Activated CD8-positive, alpha-beta memory T cell treated with anti-CD3 and anti-CD28 coated beads, Interleukin-2, amount 50 U/mL, for 1 hour (primary cell): ENCODE measurements around the gene NPIPB8.
"Not testable (repeated sequence)": the region's sequence is repeated elsewhere in the genome, so short reads cannot be mapped to it uniquely, and the experiment has no call there.

ENCODE experiments used
- DNase-seq: peaks from one replicate; pipeline ENCODE4 v3.0.0-alpha.2; 2020; ENCODE audit errors: extremely low read depth

The NPIPB8 gene

DNA sequence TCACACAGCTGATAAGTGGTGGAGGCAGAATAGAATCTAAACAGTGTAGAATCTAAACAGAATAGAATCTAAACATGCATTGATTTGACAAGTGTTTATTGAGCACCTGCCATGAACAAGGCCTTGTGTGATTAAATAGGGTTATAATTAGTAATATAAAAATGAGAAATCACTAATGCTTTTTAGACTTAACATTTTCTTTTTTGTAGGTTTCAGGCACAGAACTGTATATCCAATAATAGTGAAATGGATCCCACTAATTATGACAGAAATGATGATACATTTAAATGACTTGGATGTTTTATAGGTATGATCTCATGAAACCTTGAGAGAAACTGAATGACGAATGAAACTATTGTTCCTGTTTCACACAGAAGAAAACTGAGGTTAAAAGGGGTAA is at the start of gene NPIPB8:
Gene NPIPB8 (plus strand): TSS at position 301 of the 400 bp plus-strand sequence. CDS start 296 bp downstream, outside the sequence.
- not testable (repeated sequence) for DNase-seq

- DNase-seq: no peak
These were observed 48.8 kb upstream of the NPIPB8 start for GRCh38 chr16:28589069-28589468.

DNA sequence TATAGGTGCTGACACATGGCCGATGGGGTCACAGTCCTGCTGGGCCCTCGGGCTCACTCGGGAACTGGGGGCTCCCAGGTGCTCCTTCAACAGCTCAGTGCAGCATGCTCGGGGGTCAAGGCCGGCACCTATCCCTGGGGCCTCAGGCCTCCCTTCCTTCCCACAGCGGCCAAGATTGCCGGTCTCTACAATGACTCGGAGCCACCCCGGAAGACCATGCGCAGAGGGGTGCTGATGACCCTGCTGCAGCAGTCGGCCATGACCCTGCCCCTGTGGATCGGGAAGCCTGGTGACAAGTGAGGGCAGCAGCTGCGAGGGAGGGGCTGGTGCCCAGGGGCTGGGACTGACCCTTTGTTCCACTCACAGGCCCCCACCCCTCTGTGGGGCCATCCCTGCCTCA is 47.9 kb upstream of the NPIPB8 start:
- no peak for DNase-seq

- DNase-seq: no peak
These were observed 47.2 kb upstream of the NPIPB8 start for GRCh38 chr16:28590384-28591340.

GRCh38 chr16:28591355-28591754 is 46.5 kb upstream of the NPIPB8 start:
- DNase-seq: no peak

DNA sequence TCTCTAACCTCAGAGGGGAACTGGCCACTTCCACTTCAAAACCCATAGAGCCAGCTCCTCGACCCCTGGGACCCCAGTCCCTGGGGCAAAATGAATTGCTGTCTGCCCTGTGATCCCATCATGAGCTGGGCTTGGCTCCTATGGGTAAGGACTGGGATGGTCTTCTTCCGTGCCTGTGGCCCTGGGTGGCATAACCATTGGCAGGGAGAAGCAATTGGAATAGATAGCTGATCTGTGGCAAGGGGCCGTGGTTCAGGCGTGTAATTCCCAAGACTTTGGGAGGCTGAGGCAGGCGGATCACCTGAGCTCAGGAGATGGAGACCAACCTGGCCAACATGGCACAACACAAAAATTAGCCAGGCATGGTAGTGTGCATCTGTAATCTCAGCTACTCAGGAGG is 45.4 kb upstream of the NPIPB8 start:
- DNase-seq: no peak

GRCh38 chr16:28592979-28593553 is 44.8 kb upstream of the NPIPB8 start:
- no peak for DNase-seq

DNA sequence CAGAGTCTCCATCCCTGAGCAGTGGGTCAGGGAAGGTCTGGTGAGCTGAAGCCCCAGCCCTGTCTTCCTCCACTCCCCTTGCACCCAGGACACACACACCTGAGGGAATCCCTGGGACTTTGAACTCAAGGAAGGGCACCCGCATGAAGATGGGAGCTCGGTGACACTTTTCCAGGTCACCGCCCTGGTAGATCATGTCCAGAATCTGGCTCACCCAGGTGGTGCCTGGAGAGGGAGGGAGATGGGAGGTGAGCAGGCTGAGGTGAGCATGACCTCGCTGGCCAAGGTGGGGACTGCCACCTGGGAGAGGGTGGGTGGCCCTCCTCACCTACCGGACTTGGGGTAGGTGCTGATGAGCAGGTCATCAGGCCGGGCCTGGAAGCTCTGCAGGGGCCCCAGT is 42.4 kb upstream of the NPIPB8 start:
- DNase-seq: not testable (repeated sequence)

GRCh38 chr16:28596115-28596630 is 41.7 kb upstream of the NPIPB8 start:
- no peak for DNase-seq

GRCh38 chr16:28596840-28597691 is 40.8 kb upstream of the NPIPB8 start, which contains the start of gene SULT1A2:
SULT1A2 (minus strand) TSS chr16:28597050; CDS start chr16:28595930, 1,120 bp downstream.
- no peak for DNase-seq

DNA sequence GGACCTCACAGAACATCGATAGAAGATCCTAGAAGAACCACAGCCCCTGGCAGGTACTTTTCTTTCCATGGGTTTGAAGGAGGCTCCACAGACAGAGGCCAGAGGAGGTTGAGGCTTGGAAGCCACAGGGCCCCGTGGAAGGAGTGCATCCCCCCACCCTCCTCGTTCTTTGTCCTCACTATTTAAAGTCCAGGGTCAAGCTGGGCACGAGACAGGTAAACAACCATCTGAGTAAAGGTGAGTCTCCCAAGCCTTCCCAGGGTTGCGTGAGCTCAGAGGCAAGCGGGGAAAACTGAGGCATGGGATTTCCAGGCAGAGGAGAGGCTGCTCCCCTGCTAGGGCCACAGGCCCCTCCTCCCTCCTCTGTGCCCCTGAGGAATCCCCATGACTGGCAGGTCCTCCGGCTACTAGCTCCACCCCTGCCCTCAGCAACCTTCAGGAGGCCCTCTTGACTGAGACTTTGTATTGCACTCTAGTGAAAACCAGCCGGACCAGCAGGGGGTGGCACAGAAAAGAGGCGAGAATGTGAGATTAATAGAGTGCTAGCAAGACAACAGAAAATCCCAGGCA is 40.1 kb upstream of the NPIPB8 start:
- DNase-seq: no peak

GRCh38 chr16:28599377-28600285 is 38.2 kb upstream of the NPIPB8 start:
- not testable (repeated sequence) for DNase-seq

DNA sequence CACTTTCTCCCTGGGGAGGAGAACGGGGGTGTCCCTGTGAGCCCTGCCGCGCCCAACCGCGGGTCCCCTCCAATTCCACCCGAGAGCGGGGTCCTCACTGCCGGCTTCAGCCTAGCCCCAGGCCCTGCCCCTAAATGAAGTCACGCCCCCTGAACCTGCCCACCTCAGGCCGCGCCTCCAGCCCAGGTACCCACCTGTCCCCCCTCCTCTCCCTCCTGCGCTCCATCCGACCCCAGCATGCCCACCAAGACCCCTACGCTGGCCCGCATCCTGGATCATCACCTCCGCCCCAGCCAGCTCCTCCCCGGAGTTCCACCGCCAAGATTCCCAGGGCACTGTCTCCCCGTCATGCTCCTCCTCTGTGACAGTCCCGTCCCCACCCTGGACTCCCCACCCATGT is 36.9 kb upstream of the NPIPB8 start:
- not testable (repeated sequence) for DNase-seq

GRCh38 chr16:28601589-28601988 is 36.3 kb upstream of the NPIPB8 start:
- not testable (repeated sequence) for DNase-seq

DNA sequence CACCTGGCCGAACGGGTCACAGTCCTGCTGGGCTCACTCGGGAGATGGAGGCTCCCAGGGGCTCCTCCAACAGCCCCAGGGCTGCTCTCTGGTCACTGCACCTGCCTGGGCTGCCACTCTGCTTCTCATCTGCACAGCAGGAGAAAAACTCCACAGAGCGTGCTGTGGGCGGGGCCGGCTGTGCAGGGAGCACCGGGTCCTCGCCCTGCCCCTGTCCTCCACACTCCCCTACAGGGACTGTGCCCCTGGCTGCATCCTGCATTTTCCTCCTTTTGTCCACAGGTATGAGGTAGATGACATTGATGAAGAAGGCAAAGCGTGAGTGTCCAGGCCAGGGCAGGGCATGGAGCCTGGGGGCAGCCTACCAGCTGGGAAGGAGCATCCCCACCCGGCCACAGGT is 35.8 kb upstream of the NPIPB8 start:
- DNase-seq: not testable (repeated sequence)

GRCh38 chr16:28602529-28602928 is 35.3 kb upstream of the NPIPB8 start:
- DNase-seq: no peak

DNA sequence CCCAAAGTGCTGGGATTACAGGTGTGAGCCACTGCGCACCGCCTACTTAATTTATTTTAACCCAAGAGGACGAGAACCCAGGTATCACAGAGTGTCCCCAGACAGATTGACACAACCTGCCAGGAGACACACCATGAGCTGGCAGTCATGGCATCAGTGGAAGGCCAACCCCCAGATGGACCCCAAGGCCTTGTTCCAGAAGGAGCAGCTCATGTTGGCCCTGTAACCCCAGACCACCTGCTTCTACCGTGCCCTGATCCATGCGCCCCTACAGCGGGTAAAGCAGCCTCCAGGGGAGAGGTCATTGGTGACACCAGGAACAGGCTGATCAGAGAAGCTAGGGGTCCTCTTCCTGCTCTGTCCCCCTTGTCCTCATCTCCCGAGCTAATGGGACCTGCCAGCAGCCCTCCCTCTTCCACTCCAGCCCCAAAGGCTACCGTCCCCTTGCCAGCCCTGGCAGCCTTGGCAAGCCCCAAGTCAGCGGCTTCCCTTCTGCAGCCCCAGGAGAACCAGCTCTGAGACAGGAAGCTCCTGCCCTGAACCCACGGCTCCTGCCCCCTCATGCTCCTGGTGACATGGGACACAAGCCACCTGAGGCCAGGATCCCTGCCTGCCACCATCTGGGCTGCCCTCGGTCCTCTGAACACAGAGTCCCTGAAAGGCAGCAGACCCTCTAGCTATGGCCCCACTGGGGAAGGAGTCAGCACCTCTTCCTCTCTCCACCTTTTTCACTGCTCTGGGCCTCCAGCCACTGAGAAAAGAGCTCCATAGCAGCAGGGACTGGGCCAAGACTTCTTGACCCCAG is 34.3 kb upstream of the NPIPB8 start:
- no peak for DNase-seq

GRCh38 chr16:28604186-28604565 is 33.7 kb upstream of the NPIPB8 start:
- no peak for DNase-seq

DNA sequence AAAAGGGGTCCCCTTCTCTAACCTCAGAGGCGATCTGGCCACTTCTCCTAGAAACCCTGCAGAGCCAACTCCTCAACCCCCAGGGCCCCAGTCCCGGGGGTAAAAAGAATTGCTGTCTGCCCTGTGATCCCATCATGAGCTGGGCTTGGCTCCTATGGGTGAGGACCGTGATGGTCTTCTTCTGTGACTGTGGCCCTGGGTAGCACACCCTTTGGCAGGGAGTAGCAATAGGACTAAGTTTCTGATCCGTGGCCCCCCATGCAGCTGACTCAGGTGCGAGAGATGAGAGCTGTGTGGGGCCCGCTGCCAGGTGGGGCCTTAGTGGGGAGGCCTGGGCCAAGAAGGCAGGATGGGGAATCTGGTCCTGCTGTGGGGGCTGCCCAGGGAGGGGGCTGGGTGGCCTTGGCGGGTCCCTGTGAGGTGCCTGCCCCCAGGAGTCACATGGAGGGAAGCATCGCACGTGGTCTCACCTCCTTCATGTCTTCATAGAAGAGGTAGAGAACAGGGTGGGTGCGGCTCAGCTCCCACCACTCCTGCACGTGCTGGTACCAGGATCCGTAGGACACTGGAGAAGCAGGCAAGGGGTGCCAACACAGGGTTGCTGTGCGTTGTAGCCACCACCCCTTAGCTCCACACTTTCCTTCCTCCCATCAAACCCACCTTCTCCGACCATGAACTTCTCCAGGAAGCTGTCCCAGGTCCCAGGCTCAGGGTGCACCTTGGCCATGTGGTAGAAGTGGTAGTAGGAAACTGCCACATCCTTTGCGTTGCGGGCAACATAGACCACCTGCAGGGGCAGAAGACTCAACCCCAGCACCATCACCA is 31.4 kb upstream of the NPIPB8 start:
- no peak for DNase-seq
